GM12872 (cell line): ENCODE measurements around the gene SLC25A4.

Experiments
- CTCF ChIP-seq: IDR thresholded peaks from 3 replicates; pipeline ENCODE4 v1.5.1; 2011; ENCODE audit warnings: low read depth, mild to moderate bottlenecking, low read length, moderate library complexity; ENCODE audit not compliant: insufficient read depth

Gene SLC25A4

GRCh38 chr4:185124006-185124405 is 19.1 kb upstream of the SLC25A4 start:
- TF ChIP-seq CTCF: no peak

- no peak for TF ChIP-seq CTCF
These were observed 15.8 kb upstream of the SLC25A4 start for GRCh38 chr4:185127021-185127925.

- no peak for TF ChIP-seq CTCF
These were observed 14.6 kb upstream of the SLC25A4 start for GRCh38 chr4:185128272-185129119.

GRCh38 chr4:185134307-185134869 is 8.7 kb upstream of the SLC25A4 start:
- peak; percentile 61; the same call in 2 of the 3 replicates for TF ChIP-seq CTCF

GRCh38 chr4:185137233-185137925 is 5.7 kb upstream of the SLC25A4 start:
- no peak for TF ChIP-seq CTCF

GRCh38 chr4:185138161-185138560 is 4.9 kb upstream of the SLC25A4 start:
- no peak for TF ChIP-seq CTCF

- TF ChIP-seq CTCF: no peak
These were observed 3.3 kb upstream of the SLC25A4 start for GRCh38 chr4:185139736-185140135.
